GM12801 (cell line): Measurements from ENCODE around the gene PRLHR.

Experiments used
- CTCF ChIP-seq: IDR thresholded peaks from one replicate; pipeline ENCODE4 v1.5.1; 2011; ENCODE audit warnings: control low read depth; ENCODE audit not compliant: insufficient read length; ENCODE audit errors: extremely low read depth

The PRLHR gene

GRCh38 chr10:118585794-118586193 is 9.7 kb downstream of the PRLHR start:
- TF ChIP-seq CTCF: no peak

DNA sequence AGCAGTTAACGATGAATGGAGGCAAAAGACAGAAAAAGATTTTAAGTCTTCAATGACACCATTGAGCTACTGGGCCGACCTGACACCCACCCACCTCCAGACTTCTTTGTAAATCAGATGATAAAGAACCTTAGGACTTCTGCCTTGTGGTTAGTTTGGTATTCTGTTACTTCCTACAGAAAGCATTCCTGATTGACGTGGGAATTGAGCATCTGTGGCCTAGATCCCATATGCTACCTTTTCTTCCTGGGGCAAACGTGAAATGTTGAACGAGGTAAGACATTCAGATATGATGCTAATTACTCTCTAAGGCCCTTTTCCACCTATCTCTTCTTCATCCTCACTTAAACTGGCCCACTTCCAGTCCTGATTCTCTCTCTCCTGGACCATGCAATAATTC is 10.2 kb downstream of the PRLHR start:
- no peak for TF ChIP-seq CTCF

- no peak for TF ChIP-seq CTCF
Measured at GRCh38 chr10:118584181-118584954, 11.1 kb downstream of the PRLHR start.

DNA sequence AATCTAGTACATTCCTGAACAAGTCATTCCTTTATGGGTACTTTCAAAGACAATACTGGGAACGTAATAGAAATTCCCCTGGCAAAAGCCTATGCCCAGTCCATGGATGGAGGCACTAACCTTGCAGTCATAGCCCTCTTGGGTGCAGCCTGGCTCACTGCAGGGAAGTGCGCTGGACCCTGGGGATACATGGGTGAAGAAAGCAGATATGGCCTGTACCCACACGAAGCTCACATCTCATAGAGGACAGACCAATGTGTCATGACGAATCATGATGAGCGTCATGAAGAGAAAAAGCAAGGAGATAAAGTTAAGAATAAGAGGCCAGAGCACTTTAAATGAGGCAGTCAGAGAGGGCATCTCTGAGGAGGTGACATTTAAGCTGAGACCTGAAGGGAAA is 11.8 kb downstream of the PRLHR start:
- no peak for TF ChIP-seq CTCF

GRCh38 chr10:118582511-118582910 is 12.9 kb downstream of the PRLHR start:
- no peak for TF ChIP-seq CTCF

- TF ChIP-seq CTCF: no peak
Measured at GRCh38 chr10:118581340-118581739, 14.1 kb downstream of the PRLHR start.

GRCh38 chr10:118580702-118581101 is 14.7 kb downstream of the PRLHR start:
- no peak for TF ChIP-seq CTCF

DNA sequence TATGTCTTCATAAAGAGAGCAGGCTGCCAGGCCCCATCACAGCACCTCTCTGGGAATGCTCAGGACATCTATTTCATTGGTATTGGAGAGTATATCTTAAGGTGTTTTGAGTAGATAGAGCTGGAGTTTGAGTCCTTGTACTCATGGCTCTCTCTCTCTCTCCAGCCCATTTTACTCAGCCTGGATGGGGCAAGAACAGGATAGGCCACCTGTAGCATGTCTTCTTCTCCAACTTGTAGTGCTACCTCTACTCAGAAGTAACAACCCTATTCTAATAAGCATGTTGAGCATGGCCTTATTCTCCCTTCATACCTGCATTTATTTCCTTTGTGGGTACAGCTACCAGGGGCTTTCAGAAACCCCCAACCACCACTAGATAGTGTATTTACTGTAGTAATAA is 21.9 kb downstream of the PRLHR start:
- TF ChIP-seq CTCF: no peak
